ENCODE results near the gene OOEP. TPM values are rescaled to one million over a fixed set of nuclear protein-coding genes. Genes with fewer than 3 reads are reported as not detected.

Gene OOEP
- total RNA-seq, 1 experiment from 2014 or later: not detected

- Histone ChIP-seq H3K4me1 (ENCODE audit: control insufficient read depth in 1 of 2, insufficient read depth in 2 of 2, low read length in 2 of 2) (no peaks in the 10 kb centered on the region), H3K27ac (ENCODE audit: low read depth, low read length) (no peak overlapping the region), H3K79me2 (ENCODE audit: insufficient read depth, low read length) (no peaks in the 10 kb centered on the region), H3K36me3 (ENCODE audit: control insufficient read depth in 1 of 2, insufficient read depth in 2 of 2, low read length in 2 of 2) (no peaks in the 10 kb centered on the region), H3K4me2 (ENCODE audit: low read length) (no peak overlapping the region), H3K4me3 (replicated peaks in 1 of 2; ENCODE audit: low read depth in 1 of 2, low read length in 2 of 2) (no peak overlapping the region), H4K20me1 (ENCODE audit: insufficient read depth) (no peaks in the 10 kb centered on the region), H3K9ac (ENCODE audit: low read length) (no peak overlapping the region), H3K27me3 (ENCODE audit: insufficient read depth, low read length) (no peaks in the 10 kb centered on the region), H3K9me3 (ENCODE audit: control insufficient read depth in 1 of 2, insufficient read depth in 1 of 2, low read depth in 1 of 2, low read length in 2 of 2) (no peaks in the 10 kb centered on the region), H3K9me2 (ENCODE audit: insufficient read depth) (no peaks in the 10 kb centered on the region), H2AFZ (ENCODE audit: low read depth, low read length, poor library complexity, severe bottlenecking) (no peak overlapping the region)
- intact Hi-C loops (cut with micrococcal nuclease): no loop called here
- ChIA-PET RAD21 (ENCODE audit: low non-redundant PET in 1 of 2, low total read pairs in 2 of 2, uncharacterized antibody in 2 of 2, unreplicated experiment in 2 of 2) (no interaction called here), POLR2A (no interaction called here), CTCF (no interaction called here)
- TF ChIP-seq POLR2A (IDR thresholded peaks at IDR 0.05; ENCODE audit: borderline replicate concordance, extremely low read depth, insufficient read depth, insufficient read length) (no peak), EGR1 (IDR thresholded peaks at IDR 0.05; ENCODE audit: low read depth) (no peak), CBX3 (IDR thresholded peaks at IDR 0.05; ENCODE audit: low read depth) (no peak), ELF1 (IDR thresholded peaks at IDR 0.05; ENCODE audit: borderline replicate concordance, low read depth) (no peak)
- no TSS peak for BruUV-seq (replicated peaks)
- ATAC-seq: no peak
- no peak for DNase-seq (ENCODE audit: low read depth, low spot score)
Observed at GRCh38 chr6:73362869-73363536, 6.7 kb downstream of the OOEP start.

- no TSS peak for BruUV-seq (replicated peaks)
- intact Hi-C loops (cut with micrococcal nuclease): no loop called here
- no peaks in the 10 kb centered on the region for H3K79me2 ChIP-seq (ENCODE audit: insufficient read depth, low read length)
- no peaks in the 10 kb centered on the region for H3K27me3 ChIP-seq (ENCODE audit: insufficient read depth, low read length)
- no peaks in the 10 kb centered on the region for H3K36me3 ChIP-seq (ENCODE audit: control insufficient read depth in 1 of 2, insufficient read depth in 2 of 2, low read length in 2 of 2)
- DNase-seq (ENCODE audit: low read depth, low spot score): no peak
- ChIA-PET CTCF (no interaction called here), POLR2A (no interaction called here), RAD21 (ENCODE audit: low non-redundant PET in 1 of 2, low total read pairs in 2 of 2, uncharacterized antibody in 2 of 2, unreplicated experiment in 2 of 2) (no interaction called here)
- H2AFZ ChIP-seq (ENCODE audit: low read depth, low read length, poor library complexity, severe bottlenecking): no peak within 1 kb of the TSS
- H4K20me1 ChIP-seq (ENCODE audit: insufficient read depth): no peaks in the 10 kb centered on the region
- H3K4me1 ChIP-seq (ENCODE audit: control insufficient read depth in 1 of 2, insufficient read depth in 2 of 2, low read length in 2 of 2): no peaks in the 10 kb centered on the region
- no peaks in the 10 kb centered on the region for H3K9me2 ChIP-seq (ENCODE audit: insufficient read depth)
- no peak for ATAC-seq
- H3K9ac ChIP-seq (ENCODE audit: low read length): no peak within 1 kb of the TSS
- no peak within 1 kb of the TSS for H3K4me2 ChIP-seq (ENCODE audit: low read length)
- no peak within 1 kb of the TSS for H3K4me3 ChIP-seq (replicated peaks in 1 of 2; ENCODE audit: low read depth in 1 of 2, low read length in 2 of 2)
- H3K9me3 ChIP-seq (ENCODE audit: control insufficient read depth in 1 of 2, insufficient read depth in 1 of 2, low read depth in 1 of 2, low read length in 2 of 2): no peaks in the 10 kb centered on the region
- no peak within 1 kb of the TSS for H3K27ac ChIP-seq (ENCODE audit: low read depth, low read length)
- TF ChIP-seq POLR2A (IDR thresholded peaks at IDR 0.05; ENCODE audit: borderline replicate concordance, extremely low read depth, insufficient read depth, insufficient read length): no peak
- TF ChIP-seq SRF (IDR thresholded peaks at IDR 0.05; ENCODE audit: low read depth): no peak
- TF ChIP-seq POLR2AphosphoS5 (IDR thresholded peaks at IDR 0.05; ENCODE audit: low read depth, low read length): no peak
- no peak for TF ChIP-seq YY1 (IDR thresholded peaks at IDR 0.05; ENCODE audit: extremely low read depth, insufficient replicate concordance, low read depth, low read length)
- no peak for TF ChIP-seq SIN3A (IDR thresholded peaks at IDR 0.05; ENCODE audit: low read depth)
- no peak for TF ChIP-seq ZBTB33 (IDR thresholded peaks at IDR 0.05; ENCODE audit: extremely low read depth, insufficient replicate concordance, low read length)
- TF ChIP-seq ZFX (IDR thresholded peaks at IDR 0.05): no peak
- TF ChIP-seq ATF3 (IDR thresholded peaks at IDR 0.05): no peak
- TF ChIP-seq EGR1 (IDR thresholded peaks at IDR 0.05; ENCODE audit: low read depth): no peak
- TF ChIP-seq CEBPB (IDR thresholded peaks at IDR 0.05; ENCODE audit: low read depth): no peak
- no peak for TF ChIP-seq SP1 (IDR thresholded peaks at IDR 0.05; ENCODE audit: low read depth)
Observed at GRCh38 chr6:73362358-73362757, 7.3 kb downstream of the OOEP start, which contains the start of gene KHDC3L. KHDC3L (plus strand) TSS chr6:73362658; CDS start chr6:73362730, 72 bp downstream.
